ENCODE results near the gene SNX8.
"Not testable (repeated sequence)": the region's sequence is repeated elsewhere in the genome, so short reads cannot be mapped to it uniquely, and the experiment has no call there.

SNX8 gene

DNA sequence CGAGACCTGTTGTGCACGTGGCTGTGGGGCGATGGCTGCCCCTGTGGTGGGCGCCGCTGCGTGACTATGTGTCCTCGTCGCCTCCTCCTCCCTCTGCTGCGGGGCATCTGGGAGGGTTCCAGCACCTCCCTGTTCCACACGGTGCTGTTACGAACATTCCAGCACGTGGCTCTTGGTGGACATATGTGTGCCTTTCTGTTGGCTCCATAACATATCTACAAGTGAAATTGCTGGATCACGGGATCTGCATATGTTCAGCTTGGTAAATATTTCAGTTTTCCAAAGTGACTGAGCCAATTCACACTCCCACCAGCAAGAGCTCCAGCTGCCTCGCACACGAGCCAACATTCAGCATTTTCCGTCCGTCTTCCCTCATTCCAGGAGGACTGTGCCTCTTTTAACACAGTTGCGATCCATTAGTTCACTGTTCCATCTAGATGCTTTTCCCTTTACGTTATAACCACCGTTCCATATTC is 25.1 kb downstream of the SNX8 start:
- no peak for DNase-seq

DNA sequence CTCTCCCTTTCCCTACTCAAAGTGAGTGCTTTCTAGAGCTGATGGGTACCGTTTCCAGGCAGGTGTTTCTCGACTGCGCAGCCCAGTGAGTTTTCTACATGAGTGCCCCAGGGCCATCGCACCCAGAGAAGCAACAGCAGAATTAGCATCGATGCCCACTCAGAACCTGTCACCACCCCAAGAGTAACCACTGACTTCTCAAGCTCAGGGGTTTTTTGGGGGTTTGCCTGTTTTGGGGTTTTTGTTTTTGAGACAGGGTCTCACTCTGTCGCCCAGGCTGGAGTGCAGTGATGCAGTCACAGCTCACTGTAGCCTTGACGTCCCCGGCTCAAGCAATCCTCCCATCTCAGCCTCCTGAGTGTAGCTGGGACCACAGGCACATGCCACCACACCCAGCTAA is 25.7 kb downstream of the SNX8 start:
- DNase-seq: no peak

DNA sequence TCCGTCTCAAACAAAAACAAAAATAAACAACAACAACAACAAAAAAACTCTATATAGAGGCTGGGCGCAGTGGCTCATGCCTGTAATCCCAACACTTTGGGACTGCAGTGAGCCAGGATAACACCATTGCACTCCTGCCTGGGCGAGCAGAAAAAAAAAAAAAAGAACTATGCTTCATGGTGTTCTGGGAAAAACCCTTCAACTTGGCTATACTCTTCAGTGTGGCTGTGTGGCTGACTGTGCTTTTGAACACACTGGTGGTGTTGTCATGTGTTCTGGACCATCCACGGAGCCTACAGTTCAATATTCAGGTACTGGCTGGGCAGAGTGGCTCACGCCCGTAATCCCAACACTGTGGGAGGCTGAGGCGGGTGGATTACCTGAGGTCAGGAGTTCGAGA is 26.5 kb downstream of the SNX8 start:
- DNase-seq: no peak

DNA sequence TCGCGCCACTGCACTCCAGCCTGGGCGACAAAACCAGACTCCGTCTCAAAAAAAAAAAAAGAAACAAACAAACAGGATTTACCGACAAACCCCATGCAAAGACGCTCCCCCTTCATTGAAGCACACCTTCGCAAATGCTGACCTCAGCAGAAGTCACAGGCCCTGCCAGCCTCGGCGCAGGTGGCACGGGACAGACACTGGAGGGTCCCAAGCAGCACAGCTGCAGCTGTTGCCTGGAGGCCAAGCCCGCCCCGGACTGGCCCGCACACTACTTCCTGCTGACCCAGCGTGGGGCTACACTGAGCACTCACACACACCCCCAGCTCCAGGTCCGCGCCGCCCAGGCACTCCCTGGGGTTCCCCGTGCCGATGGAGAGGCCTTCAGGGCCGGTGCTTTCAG is 31.2 kb downstream of the SNX8 start:
- DNase-seq: no peak

DNA sequence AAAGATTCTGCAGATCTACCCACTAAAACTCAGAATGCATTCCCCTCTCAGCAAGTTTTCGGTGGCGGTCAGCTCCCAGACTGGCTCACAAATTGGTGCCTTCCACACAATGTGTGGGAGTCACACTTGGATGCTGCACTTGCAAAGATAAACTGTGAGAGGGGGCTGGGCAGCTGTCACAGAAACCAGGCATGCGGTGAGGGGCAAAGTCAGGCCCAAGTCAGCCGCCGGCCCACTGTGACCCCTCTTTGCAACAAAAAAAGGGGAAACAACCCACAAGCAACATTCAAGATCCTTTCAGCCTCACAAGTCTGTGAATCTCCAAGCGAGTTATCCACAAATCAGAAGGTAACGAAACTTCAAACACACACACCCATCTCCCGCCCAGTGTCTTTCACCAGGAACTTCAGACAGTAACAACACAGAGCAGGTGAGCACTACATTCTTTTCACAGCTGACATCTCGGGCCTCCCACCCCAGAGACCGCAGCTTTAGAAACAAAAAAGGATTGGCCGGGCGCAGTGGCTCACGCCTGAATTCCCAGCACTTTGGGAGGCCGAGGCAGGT is 32.0 kb downstream of the SNX8 start:
- DNase-seq: no peak

DNA sequence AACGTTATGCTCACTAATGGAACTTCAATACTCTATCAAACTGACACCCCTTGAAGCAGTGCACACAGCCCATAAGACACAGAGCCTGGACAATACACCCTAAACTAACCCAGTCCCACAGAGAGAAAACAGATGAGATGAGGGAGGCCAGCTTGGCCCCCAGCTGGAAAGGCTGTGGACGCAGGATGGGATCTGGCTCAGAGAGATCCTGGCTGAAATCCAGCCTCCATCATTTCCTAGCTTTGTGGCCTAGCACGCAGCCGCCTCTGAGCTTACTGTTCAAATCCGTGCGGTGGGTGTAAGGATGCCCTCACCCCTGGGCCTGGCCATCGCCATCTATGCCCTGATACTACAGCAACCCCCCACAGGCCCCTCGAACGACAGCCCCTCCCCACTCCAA is 32.7 kb downstream of the SNX8 start:
- DNase-seq: no peak

DNA sequence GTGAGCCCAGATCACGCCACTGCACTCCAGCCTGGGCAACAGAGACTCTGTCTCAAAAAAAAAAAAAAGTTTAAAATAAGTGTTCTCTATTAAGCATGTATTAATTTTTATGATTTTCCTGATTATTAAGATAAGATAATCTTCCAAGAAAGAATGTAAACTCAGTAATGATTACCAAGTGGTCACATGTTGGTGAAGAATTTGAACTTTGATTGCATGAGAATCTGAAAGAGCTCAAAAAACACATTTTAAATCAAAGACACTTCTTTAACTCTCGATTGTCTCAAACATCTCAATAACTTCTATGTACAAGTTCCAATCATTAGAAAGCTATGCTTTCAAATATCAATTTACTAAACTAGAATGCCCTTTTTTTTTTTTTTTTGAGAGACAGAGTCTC is 33.8 kb downstream of the SNX8 start:
- no peak for DNase-seq

DNA sequence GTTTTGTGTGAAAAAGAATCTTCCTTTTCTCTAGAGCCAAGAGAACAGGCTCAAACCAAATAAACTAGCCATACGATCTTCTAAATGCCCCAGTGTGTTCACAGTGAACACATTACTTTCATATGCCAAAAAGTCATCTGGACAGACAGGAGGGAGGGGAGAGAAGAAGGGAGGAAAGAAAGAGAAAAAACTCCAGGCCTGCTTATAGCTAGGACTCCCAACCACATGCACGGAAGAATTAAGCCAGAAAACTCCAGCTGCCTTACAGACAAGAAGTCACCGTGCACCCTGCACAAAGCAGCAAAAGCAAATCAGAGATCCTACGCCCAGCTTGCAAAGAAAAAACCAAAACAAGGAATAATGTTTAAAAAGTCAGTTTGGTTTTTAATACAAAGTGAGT is 34.3 kb downstream of the SNX8 start:
- DNase-seq: no peak

DNA sequence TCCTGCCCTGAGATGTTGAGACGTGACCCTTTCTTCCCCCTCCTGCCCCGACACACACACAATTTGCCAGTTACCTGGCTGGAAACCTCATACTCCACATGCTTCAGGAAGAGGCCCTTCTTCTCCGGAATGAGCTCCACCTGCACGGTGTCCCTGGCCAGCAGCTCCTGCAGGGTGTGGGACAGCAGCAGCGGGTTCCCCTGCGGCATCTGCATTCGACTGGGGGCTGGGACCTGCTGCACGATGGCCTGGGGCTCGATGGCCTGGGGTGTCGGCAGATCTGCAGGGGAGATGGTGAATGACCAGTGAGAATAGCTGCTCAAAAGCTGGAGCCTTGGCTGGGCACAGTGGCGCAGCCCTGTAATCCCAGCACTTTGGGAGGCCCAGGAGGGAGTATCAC is 36.2 kb downstream of the SNX8 start:
- no peak for DNase-seq

DNA sequence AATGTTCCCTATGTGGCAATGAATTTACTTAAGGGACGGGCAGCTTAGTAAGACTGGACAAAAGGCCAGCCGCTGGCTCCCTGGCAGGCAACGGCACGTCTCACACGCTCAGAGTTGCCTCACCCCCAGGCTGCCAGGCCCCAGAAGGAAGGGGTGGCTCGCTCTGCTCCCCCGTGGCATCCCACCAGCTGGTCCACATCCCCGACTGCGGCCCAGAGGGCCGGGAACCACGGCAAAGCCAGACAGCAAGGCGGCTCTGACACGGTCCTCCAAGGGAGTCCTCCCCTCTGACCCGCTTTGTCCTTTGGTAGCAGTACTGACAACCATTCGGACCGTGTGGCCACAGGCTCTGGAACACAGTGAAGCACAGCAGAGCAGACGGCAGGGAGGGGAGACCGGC is 38.1 kb downstream of the SNX8 start:
- DNase-seq: no peak

DNA sequence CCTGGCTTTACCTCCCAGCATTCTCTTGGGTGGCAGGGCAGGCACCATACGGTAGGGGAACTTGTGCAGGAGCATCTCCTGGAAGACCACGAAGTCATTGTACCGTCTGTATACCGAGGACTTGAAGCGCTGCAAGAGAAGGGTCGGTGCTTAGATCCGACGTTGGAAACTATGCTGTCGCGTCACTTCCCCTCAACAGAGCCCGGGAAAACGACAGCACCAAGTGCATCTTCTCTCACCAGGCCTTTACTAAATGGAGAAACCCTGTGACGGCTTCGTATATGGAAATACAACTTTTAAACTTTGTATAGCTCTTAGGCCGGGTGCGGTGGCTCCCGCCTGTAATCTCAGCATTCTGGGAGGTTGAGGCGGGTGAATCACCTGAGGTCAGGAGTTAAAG is 39.1 kb downstream of the SNX8 start:
- no peak for DNase-seq

DNA sequence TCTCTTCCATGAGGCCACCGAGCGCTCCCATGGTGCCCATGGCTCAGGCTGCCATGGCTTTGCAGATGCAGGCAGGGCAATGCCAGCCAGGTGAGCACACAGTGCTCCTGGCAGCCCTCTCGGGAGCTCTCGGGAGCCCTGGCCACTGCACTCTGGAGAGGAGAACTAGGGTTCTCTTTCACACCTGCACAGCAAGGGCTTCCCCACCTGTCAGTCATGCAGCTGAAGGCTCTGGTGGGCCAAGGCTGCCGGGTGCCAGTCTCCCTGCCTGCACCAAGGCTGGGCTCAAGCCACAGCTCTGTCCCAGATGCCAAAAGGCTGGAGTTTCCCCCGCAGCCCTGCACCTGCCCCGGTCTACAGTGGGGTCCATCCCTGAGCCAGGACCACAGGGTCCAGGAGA is 39.6 kb downstream of the SNX8 start:
- no peak for DNase-seq

DNA sequence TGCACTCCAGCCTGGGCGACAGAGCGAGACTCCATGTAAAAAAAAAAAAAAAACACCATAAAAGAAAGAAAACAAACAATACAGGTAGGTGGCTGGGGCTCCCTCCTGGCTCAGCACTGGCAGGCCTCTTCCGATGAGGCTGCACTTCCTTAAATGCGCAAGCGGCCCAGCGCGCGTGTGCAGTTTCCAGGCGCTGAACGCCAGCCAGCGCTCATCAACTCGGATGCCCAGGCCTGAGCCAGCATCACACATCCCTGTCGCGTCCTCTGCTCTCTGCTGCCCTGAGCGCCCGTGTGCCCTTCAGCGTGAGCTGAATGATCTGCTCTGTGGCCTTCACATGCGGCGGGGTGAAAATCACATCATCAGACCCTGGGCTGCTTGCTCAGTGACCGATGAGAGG is 40.4 kb downstream of the SNX8 start:
- DNase-seq: no peak

DNA sequence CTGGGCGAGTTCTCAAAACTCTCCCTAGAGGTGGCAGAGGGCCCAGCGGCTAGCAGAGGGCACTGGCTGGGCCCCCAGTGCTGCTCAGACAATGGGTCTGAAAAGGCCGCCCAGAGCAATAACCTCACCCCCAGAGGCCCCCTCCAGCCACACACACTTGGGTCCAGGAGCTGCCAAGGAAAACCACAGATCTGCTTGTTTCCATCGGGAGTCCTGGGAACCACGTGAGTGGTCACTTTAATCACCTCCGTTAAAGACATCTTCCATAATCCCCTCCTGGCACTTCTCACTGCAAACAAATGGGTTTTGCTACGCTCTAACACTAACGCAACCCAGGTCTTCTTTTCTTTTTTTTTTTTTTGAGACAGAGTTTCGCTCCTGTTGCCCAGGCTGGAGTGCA is 42.2 kb downstream of the SNX8 start:
- DNase-seq: no peak

DNA sequence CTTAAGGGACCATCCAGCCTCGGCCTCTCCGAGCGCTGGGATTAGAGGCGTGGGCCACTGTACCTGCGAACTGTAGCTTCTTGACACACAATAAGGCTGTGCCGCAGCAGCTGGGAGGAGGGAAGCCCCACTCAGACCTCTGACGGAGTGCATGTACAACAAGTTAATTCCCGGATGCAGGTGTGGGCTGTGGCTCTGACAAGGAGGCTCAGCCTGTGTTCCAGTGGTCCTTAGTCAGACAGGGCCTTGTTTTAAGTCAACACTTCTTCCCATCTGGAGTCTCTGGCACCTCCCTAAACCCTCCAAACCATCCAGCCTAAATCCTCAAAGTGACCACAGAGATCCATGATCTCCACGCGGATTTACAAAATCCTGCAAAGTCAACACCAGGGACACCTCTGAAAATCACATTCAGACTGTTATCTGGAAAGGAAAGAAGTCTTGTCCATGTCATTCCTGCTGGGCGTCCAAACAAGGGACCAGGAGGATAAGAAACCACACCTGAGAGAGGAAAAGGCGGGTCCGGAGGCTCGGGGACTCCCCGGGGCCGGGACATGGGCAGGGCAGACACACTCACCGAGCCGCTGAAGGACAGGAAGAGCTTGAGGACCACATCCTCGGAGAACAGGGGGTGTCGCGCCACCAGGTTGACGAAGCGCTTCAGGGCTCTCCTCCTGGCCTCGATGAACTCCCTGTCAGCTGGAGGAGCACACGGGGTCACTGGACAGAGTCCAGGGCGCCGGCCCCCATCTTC is 42.8 kb downstream of the SNX8 start:
- no peak for DNase-seq

DNA sequence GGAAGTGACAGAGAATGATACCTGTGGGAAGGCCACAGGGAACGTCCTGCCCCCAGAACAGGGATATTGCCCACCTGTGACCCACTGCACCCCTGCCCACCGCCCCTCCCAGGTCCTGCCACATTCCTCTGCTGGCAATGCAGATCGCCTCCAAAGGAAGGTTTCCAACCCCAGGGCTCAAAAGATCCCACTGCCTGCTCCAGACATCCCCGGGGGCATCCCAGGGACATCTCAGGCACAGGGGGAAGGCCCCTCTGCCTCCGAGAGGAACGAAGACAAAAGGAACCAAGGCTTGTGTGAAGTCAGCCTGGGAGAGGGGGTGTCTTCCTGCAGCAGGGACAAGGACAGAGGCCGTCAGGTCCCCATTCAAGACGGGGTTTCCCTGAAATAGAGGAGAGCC is 43.7 kb downstream of the SNX8 start:
- DNase-seq: no peak

DNA sequence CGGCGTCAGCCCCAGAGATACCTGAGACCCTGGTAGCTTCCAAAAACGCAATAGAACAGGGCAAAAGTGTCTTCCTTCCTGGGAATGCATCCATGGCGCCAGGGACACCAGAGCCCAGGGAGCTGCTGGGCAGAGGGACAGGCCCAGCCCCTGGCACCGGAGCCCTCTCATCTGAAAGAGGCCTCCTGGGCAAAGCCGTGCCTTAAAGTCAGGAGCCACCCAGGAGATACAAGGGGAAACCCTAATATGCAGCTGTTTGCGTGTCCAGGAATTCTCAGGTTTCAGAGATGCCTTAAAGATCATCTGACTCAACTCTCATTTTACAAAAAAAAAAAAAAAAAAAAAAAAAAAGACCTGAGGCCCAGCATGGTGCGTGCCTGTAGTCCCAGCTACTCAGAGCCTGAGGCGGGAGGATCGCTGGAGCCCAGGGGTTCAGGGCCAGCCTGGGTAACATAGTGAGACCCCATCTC is 44.2 kb downstream of the SNX8 start:
- no peak for DNase-seq

DNA sequence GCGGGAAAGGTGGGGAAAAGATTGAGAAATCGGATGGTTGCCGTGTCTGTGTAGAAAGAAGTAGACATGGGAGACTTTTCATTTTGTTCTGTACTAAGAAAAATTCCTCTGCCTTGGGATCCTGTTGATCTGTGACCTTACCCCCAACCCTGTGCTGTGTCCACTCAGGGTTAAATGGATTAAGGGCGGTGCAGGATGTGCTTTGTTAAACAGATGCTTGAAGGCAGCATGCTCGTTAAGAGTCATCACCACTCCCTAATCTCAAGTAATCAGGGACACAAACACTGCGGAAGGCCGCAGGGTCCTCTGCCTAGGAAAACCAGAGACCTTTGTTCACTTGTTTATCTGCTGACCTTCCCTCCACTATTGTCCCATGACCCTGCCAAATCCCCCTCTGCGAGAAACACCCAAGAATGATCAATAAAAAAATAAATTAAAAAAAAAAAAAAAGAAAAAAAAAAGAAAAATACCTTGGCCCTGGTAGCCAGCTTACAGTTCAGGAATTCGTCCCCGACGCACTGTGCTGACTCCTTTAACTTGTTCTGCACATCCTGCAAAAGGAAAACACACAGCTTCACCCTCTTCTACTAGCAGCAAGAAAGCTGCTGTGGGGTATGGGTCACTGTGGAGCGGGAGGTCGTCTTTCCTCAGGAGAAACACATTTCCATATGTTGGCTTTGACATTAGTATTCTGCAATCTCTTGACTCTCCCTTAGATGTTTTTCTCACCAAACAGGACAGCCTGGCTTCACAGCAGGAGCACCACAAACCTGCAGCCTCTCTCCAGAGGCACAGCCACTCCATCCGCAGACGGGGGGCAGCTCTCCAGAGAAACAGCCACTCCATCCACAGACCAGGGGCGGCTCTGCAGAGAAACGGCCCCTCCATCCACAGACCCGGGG is 44.9 kb downstream of the SNX8 start:
- DNase-seq: not testable (repeated sequence)

DNA sequence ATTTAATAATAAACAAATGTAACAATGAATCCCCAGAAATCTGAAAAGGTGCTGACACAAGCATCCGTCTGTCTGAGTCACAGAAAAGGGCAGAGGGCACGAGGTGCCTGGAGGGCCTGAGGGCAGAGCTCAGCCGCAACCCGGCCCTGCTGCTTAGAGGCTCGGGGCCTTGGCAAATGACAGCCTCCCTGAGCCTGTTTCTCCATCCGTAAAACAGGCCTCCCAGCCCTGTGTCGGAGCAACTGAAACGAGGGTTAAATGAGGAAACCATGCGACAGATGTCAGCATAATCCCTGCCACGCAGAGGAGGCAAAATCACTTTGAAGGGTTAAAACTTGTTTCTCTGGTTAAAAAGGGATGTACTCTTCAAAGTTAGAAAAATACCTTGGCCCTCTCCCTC is 47.3 kb downstream of the SNX8 start:
- no peak for DNase-seq

DNA sequence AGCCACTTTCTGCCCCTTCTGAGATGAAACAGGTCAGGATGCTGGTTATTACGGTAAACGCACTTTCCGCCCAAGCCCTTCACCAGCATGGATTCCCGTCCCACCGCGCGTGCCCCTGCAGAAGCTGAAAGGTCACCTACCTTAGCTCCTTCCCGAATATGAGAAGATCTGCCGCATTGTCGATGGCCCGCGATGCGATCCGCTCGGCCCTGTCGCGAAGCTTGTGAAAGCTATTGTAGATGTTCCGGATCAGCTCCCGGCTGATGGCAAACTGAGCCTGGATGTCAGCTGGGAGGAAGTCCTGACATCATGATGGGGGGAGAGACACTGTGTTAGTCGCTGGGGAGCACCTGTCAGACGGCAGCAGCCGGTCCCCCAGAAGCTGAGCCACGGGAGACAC is 50.1 kb downstream of the SNX8 start:
- no peak for DNase-seq

DNA sequence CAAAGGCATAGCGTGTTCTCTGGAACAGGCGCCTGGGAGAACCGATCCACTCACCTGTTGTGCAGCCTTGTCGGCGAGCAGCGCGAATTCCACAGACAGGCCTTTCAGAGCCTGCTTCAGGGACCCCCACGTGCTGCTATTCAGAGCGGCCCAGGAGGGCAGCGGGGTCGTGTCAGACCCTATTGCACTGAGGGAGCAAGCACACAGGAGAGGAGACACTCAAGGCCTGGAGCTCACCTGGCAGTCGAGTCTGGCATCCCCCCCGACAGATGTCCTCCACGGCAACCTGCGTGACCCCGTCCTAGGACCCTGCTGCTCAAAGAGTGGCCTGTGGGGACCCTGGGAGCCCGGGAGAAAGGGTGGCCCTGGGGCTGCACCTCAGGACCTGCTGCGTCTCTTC is 51.1 kb downstream of the SNX8 start:
- DNase-seq: no peak

DNA sequence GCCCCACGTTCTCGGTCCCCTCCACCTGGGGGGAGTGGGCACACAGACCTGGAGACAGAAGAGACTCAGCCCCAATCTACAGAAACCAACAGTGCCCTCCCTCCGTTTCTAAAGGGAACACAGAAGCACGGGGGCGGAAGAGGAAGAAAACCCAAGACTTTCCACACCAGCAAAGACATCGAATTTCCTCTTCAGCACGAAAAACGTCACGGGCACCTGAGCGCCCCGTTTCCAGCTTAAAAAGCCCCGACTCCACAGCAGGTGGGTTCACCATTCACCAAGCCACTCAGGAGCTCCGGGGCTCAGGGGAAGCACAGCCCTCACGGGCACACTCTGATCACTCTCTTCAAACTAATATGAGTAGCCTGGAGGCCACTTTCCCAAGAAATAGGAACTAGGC is 52.6 kb downstream of the SNX8 start:
- DNase-seq: peak; percentile 35

DNA sequence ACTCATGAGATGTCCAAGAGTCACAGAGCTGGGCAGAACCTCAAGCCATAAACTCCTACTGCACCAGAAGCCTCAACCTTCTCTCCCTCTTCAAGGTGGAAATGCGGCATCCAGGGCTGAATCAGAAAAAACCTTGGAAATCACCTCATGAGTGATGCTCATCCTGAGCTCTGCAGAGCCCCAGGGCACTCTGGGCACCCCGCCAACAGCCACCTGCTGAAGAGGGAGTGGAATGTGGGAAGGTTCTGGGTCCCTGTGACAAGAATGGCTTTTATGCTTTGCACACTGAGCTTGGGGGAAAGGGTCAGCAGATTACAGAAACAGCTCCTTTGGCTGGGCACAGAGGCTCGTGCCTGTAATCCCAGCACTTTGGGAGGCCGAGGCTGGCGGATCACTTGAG is 53.4 kb downstream of the SNX8 start:
- no peak for DNase-seq

DNA sequence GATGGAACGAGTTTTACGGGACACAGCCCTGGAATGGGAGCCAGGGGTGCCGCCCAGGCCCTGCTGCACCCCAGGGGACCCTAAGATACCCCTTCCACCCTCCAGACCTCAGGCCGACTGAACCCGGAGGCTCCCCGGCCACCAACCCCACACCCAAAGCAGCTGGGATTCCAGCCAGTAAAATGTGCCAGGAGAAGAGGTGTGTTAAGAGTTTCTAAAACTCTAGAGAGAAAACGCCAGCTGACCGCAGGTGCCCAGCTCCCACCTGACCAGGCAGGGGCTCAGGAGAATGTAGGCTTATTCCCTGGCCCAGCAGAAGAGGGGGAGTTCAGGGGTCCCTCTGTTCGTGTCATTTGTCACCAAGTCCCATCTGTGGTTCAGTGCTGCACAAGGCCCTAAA is 54.8 kb downstream of the SNX8 start:
- DNase-seq: no peak

Measured in activated CD8-positive, alpha-beta memory T cell treated with anti-CD3 and anti-CD28 coated beads, Interleukin-2, amount 50 U/mL, for 4 hours (primary cell).